Peyer's patch (tissue), 4 donors: ENCODE results near the gene ANKRD11.

Experiments
- CTCF ChIP-seq, 6 experiments: fragments of 450-650 bp in 4 of 6; fragments of 200-600 bp in 2 of 6; sonication (generic) in 1 of 6; IDR thresholded peaks; one replicate each; pipeline ENCODE4 v1.5.1; 2017 to 2019; ENCODE audit warnings: antibody characterized with exemption in 6 of 6, mild to moderate bottlenecking in 3 of 6, moderate library complexity in 1 of 6
- POLR2A ChIP-seq, 2 donors: fragments of 450-650 bp; IDR thresholded peaks; one replicate each; pipeline ENCODE4 v1.5.1; 2017; ENCODE audit warnings: antibody characterized with exemption in 2 of 2, mild to moderate bottlenecking in 2 of 2, moderate library complexity in 2 of 2

GRCh38 chr16:89369266-89369895, 121.0 kb downstream of the ANKRD11 start:
- TF ChIP-seq CTCF (IDR thresholded peaks at IDR 0.05), result no peak
- no peak for TF ChIP-seq POLR2A (IDR thresholded peaks at IDR 0.05)
